ENCODE measurements around the gene SRRT. TPM values are rescaled to one million over a fixed set of nuclear protein-coding genes. Genes with fewer than 3 reads are reported as not detected.

The SRRT gene
- 10 to 100 TPM; 78.0 to 91.2 TPM for total RNA-seq
- long read RNA-seq, donor 1, transcript SRRT-213 (20 exons, 2,905 nt) = major isoform, 5 of 27 reads
- long read RNA-seq, donor 1, partial matches to known transcripts = 15 of 27 reads
- long read RNA-seq, donor 1, other reads (novel, unspliced or antisense) = 2 of 27 reads
- long read RNA-seq, donor 2, transcript SRRT-216 (20 exons, 2,955 nt) = minor isoform, 13 of 110 reads
- long read RNA-seq, donor 2, transcript SRRT-217 (20 exons, 2,893 nt) = minor isoform, 6 of 110 reads
- long read RNA-seq, donor 2, transcript SRRT-215 (20 exons, 2,964 nt) = minor isoform, 12 of 110 reads
- long read RNA-seq, donor 2, transcript SRRT-213 (20 exons, 2,905 nt) = major isoform, 29 of 110 reads
- long read RNA-seq, donor 2, partial matches to known transcripts = 41 of 110 reads
- long read RNA-seq, donor 2, other reads (novel, unspliced or antisense) = 7 of 110 reads

GRCh38 chr7:100874577-100875355, at the start of gene SRRT:
Gene SRRT (plus strand): TSS chr7:100875103. CDS start chr7:100875591, 488 bp downstream.
- peak; percentile 100 for DNase-seq (ENCODE audit: low spot score)
- intact Hi-C loops (cut with DNase I) = no loop called here

- intact Hi-C loops (cut with DNase I) = no loop called here
- DNase-seq (ENCODE audit: low spot score) = no peak
Measured at GRCh38 chr7:100825215-100825671, 49.7 kb upstream of the SRRT start.

DNA sequence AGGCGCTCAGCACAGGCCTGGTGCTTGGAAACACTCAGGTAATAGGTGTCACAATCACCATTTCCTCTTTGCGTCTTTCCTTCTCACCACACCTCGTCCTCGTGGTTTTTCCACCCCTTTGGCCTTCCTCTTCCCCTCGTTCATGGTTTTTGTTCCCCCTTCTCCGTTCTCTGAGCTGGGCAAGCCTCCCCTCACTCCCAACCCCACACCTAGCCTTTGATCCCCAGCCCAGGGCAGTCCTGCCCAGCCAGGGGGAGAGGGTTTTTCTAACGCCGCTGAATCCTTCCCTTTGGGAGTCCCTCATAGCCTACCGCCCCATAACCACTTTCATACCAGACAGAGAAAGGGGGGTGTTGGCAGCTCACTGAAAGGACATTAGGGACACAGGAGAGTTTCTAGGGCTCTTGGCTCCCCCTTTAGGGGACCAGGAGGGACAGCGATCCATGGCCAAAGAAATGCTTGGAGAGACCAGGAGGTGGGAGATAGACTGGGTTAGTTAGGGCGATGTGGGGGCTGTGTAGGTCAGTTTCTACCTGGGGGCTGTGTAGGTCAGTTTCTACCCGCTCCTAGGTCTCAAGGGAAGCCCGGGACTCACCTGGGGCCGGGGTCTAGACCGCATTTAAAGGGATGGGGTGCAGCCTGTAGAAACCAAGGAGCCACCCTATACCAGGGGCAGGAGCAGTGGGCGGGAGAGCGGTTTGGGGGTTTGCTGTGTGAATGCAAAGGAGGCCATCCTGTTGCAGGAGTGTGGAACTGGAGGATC, 49.0 kb upstream of the SRRT start:
- no peak for DNase-seq (ENCODE audit: low spot score)
- intact Hi-C loops (cut with DNase I) = no loop called here

- DNase-seq (ENCODE audit: low spot score) = no peak
- intact Hi-C loops (cut with DNase I) = no loop called here
Measured at GRCh38 chr7:100826514-100827329, 48.2 kb upstream of the SRRT start.

DNA sequence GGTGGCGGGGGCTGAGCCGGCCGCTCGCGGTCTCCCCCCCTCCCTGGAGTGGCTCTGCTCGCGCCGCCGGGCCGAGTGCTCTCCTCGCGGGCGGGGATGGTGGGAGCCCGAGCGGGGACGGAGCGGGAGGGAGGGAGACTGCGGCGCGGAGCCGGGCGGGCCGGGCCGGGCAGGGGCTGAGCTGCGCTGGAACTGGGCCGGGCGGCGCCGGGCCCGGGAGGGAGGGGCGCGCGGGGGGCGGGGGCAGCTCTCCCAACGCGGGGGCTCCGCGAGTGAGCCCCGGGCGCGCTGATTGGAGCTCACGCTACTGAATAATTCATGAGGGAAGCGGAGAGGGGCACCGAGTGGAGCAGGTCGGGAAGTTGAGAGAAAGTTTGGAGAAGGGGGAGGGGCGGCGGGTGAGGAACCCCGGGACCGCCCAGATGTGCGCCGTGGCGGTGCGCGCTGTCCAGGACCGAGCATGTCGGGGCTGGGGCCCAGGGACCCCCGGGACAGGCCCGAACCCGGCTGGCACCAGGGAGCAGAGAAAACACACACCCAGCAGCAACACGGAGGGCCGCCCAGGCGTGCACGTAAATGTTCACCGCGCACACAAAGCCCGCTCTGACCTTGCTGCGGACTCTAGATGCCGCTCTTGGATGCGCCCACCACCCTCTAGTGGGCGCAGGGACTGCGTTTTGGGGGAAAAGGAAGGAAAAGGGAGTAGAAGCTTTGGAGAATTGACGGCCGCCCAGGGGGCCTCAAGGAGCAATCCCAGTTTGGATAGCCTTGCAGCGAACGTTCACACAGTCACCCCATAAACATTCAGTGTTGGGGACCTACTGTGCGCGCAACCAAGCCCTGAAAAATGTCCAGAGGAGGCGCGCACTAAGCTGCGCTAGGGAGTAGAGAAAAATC, 47.3 kb upstream of the SRRT start, which contains the start of gene EPHB4:
Gene EPHB4 (minus strand): TSS at position 194 of the 897 bp plus-strand sequence. CDS start 493 bp downstream, outside the sequence.
- DNase-seq (ENCODE audit: low spot score) = peak; percentile 85
- intact Hi-C loops (cut with DNase I) = no loop called here

DNA sequence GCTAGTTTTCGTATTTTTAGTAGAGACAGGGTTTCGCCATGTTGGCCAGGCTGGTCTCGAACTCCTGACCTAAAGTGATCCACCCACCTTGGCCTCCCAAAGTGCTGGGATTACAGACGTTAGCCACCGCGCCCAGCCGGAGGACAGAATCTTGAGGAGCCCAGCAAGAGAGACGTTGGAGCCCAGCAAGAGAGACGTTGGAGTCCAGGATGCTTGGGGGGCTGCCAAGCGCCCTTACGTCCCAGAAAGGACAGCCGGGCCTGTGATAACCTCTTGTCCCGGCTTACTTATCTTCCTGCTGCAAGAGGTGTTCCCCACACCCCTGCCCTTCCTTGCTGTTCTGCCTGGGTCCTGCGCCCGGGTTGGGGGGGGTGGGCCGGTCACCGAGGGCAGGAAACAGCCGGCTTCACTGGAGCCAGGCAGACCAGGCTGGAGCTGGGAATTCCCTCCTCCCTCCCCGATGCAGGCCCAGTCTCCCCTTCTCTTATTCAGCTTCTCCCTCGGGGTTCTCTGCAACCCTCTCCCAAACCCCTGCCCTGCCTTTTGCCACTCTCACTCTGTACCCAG, 45.7 kb upstream of the SRRT start:
- peak; percentile 85 for DNase-seq (ENCODE audit: low spot score)
- intact Hi-C loops (cut with DNase I) = no loop called here

DNA sequence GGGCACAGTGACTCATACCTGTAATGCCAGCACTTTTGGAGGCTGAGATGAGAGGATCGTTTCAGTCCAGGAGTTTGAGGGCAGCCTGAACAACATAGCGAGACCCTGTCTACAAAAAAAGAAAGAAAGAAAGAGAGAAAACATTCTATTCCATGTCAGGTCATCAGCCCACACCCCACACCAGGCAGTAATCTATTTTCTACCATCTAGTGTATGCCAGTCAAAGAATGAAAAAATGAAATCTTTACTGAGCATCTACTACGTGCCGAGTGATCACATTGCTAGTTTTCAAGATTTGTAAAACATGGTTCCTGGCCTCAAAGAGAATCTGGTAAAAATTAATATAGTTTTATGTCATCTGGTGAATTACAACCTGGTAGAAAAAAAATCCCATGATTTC, 44.5 kb upstream of the SRRT start:
- intact Hi-C loops (cut with DNase I) = no loop called here
- no peak for DNase-seq (ENCODE audit: low spot score)

- intact Hi-C loops (cut with DNase I) = no loop called here
- DNase-seq (ENCODE audit: low spot score) = no peak
Measured at GRCh38 chr7:100832281-100832633, 42.6 kb upstream of the SRRT start.

- intact Hi-C loops (cut with DNase I) = no loop called here
- DNase-seq (ENCODE audit: low spot score) = no peak
Measured at GRCh38 chr7:100835903-100836811, 38.7 kb upstream of the SRRT start.

GRCh38 chr7:100836812-100837098, 38.1 kb upstream of the SRRT start:
- intact Hi-C loops (cut with DNase I) = no loop called here
- DNase-seq (ENCODE audit: low spot score) = no peak

DNA sequence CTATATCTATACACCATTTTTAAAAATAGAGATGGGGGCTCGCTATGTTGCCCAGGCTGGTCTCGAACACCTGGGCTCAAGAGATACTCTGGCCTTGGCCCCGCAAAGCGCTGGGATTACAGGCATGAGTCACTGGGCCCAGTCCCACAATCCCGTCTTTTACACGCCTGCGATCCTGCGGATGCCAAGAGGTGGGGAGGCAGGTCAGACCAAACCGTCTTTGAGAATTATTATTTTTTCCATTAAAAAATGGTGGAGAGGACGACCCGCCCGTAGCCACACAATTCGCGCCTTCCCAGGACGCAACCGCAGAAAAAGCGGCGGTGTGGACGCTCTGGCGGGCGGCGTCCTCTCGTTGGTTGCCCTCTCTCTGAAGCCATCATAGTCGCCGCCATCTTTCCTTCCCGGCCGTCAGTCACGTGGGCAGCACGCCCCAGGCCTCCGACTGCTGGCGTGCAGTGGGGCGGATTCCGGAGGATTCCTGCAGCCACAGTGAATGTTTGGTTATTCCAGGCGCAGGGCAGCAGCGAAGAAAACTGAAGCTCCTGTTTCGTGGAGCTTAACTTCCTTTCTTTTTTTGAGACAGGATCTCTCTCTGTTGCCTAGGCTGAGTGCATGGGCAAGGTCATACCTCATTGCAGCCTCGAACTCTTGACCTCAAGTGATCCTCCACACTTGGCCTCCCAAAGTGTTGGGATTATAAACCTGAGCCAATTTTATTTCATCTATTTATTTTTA, 37.6 kb upstream of the SRRT start:
- peak; percentile 98 for DNase-seq (ENCODE audit: low spot score)
- intact Hi-C loops (cut with DNase I) = no loop called here

DNA sequence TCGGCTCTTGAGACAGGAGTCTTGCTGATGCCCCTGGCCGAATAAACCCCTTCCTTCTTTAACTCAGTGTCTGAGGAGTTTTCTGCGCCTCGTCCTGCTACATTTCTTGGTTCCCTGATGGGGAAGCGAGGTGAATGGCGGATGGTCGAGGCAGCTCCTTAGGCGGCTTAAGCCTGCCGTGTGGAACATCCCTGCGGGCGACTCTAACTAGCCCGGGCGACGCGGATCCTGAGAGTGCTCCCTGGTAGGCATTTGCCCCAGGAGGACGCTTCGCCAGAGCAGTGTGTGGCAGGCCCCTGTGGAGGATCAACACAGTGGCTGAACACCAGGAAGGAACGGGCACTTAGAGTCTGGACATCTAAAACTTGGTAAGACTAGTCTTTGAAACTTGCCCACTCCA, 35.5 kb upstream of the SRRT start:
- intact Hi-C loops (cut with DNase I) = no loop called here
- no peak for DNase-seq (ENCODE audit: low spot score)

DNA sequence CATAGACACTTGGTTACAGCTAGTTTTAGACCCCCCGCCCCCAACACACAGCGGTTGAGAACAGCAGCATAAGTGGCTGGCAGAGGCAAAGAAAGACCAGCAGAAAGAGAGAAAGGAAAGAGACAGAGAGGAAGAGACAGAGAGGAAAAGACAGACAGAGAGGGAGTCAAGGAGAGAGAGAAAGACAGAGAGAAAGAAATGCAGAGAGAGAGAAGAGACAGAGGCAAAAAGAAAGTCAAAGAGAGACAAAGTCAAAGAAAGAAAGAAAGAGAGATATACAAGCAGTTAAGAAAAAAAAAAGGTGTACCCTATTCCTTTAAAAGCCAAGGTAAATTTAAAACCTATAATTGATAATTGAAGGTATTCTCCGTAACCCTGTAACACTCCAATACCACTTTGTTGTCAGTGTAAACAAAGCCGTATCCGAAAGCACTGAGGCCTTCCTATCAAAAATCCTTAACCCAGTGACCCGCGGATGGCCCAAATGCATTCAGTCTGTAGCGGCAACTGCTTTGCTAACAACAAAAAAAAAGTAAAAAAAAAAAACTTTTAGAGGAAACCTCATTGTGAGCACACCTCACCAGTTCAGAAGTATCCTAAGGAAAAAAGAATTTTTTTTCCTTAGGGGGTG, 34.3 kb upstream of the SRRT start:
- DNase-seq (ENCODE audit: low spot score) = no peak
- intact Hi-C loops (cut with DNase I) = no loop called here

DNA sequence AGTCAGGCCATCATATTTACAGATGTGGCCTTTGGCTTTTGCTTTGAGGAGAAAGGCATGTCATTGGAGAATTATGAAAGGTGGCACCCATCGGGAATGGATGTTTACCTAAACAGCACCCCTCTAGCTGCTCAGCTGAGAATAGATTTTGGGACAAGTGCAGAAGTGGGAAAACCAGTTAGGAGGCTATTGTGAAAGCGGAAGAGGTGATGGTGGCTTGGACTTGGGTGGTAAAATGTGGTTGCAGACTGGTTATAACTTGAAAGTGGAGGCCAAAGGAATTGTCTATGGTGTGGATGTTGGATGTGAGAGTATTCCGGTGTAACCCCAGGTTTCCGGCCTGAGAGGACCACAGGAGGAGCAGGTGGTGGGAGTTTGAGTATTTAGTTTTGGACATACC, 27.5 kb upstream of the SRRT start:
- no peak for DNase-seq (ENCODE audit: low spot score)
- intact Hi-C loops (cut with DNase I) = no loop called here

- intact Hi-C loops (cut with DNase I) = loop anchor here (2.0 to 10.0 kb wide), 5 partner anchors 53 to 287 kb away; partner anchors contain the start of genes EPO (in 1 of the 2) and POP7 (in 1 of the 2)
- peak; percentile 98 for DNase-seq (ENCODE audit: low spot score)
Measured at GRCh38 chr7:100852048-100852872, 22.6 kb upstream of the SRRT start, which contains the start of gene SLC12A9. Gene SLC12A9 (plus strand): TSS chr7:100852713. CDS start chr7:100854198, 1,485 bp downstream.
